CD4-positive, alpha-beta T cell (primary cell): ENCODE measurements around the gene ZNF335. TPM values are rescaled to one million over a fixed set of nuclear protein-coding genes. Genes with fewer than 3 reads are reported as not detected.
A peak's percentile ranks its signal among the peaks of the same experiment; 100 is the strongest.

Source experiments
- ATAC-seq: fragments of 200-7000 bp; cut with Tn5 transposase; one replicate; pipeline ENCODE4 v1.10.0; 2022; ENCODE audit warnings: mild to moderate bottlenecking; ENCODE audit not compliant: poor library complexity
- CTCF ChIA-PET: fragments of 350-600 bp; sonication (Branson Sonifier 250); formaldehyde crosslinking; loops from one replicate; lab custom pipeline; 2021; ENCODE audit warnings: antibody characterized with exemption, inconsistent platforms; lab: Charles Lee
- POLR2A ChIA-PET: fragments of 350-600 bp; sonication (Branson Sonifier 250); formaldehyde crosslinking; loops from one replicate; lab custom pipeline; 2021; ENCODE audit warnings: antibody characterized with exemption, inconsistent platforms; lab: Charles Lee
- DNase-seq, 14 experiments: peaks; one replicate each; pipeline ENCODE4 v3.0.0-alpha.2; 2013 to 2020; ENCODE audit warnings: mixed read lengths in 2 of 14
- H3K27ac ChIP-seq, 2 donors: one replicate each; pipeline versions ENCODE4 v1.5.1 to v1.7.0; 2013; ENCODE audit warnings: low read length in 2 of 2, low read depth in 1 of 2, mild to moderate bottlenecking in 1 of 2
- H3K27me3 ChIP-seq, 2 experiments: 1 replicate in 1 of 2; 2 replicates in 1 of 2; pipeline versions ENCODE4 v1.6.1 to v1.7.0; 2013; ENCODE audit warnings: low read length in 2 of 2, control low read depth in 1 of 2, mild to moderate bottlenecking in 1 of 2, moderate library complexity in 1 of 2; ENCODE audit not compliant: insufficient read depth in 2 of 2, control insufficient read depth in 1 of 2
- H3K36me3 ChIP-seq: one replicate; pipeline ENCODE4 v1.6.1; 2013; ENCODE audit warnings: low read length, control low read depth; ENCODE audit not compliant: insufficient read depth
- H3K4me1 ChIP-seq: one replicate; pipeline ENCODE4 v1.6.1; 2013; ENCODE audit warnings: low read length, control low read depth; ENCODE audit not compliant: insufficient read depth
- H3K4me3 ChIP-seq: one replicate; pipeline ENCODE4 v1.5.1; 2013; ENCODE audit warnings: mild to moderate bottlenecking, low read length, moderate library complexity
- H3K9me3 ChIP-seq, 2 experiments: 1 replicate in 1 of 2; 2 replicates in 1 of 2; pipeline versions ENCODE4 v1.6.1 to v1.7.0; 2013; ENCODE audit warnings: low read length in 2 of 2, mild to moderate bottlenecking in 2 of 2, control low read depth in 1 of 2, moderate library complexity in 1 of 2; ENCODE audit not compliant: control insufficient read depth in 1 of 2, insufficient read depth in 1 of 2
- H3K27ac Mint-ChIP-seq: one replicate; pipeline ENCODE4 v1.8.0; 2020; ENCODE audit warnings: mixed read lengths
- H3K27me3 Mint-ChIP-seq: one replicate; pipeline ENCODE4 v1.8.0; 2021; ENCODE audit warnings: mixed read lengths
- H3K36me3 Mint-ChIP-seq: one replicate; pipeline ENCODE4 v1.8.0; 2021; ENCODE audit warnings: low read depth, mixed read lengths
- H3K4me1 Mint-ChIP-seq: one replicate; pipeline ENCODE4 v1.8.0; 2021; ENCODE audit warnings: low read depth, mixed read lengths
- H3K4me3 Mint-ChIP-seq: one replicate; pipeline ENCODE4 v1.8.0; 2020; ENCODE audit warnings: mild to moderate bottlenecking, mixed read lengths
- H3K9me3 Mint-ChIP-seq: one replicate; pipeline ENCODE4 v1.8.0; 2020; ENCODE audit warnings: mixed read lengths
- intact Hi-C, 2 experiments: fragments of 100-400 bp; cut with DNase I in 1 of 2; cut with micrococcal nuclease in 1 of 2; formaldehyde crosslinking; loops; one replicate each; pipeline versions ENCODE4 v1.15.1 to v1.9.0; 2023 to 2025; cut with DNase I, micrococcal nuclease
- polyA plus RNA-seq, 2 donors: library from polyadenylated mRNA; unstranded; fragments of 120-200 nt; gene quantifications; one replicate each; pipeline ENCODE4 v1.2.1, GENCODE V29; 2013
- total RNA-seq, 174 experiments: library from RNA in 2 of 174; stranded (reverse) in 2 of 174; gene quantifications; one replicate each; pipeline ENCODE4 v1.2.3 and lab custom pipeline; 2021 to 2026
- TF ChIP-seq, protein P1 (sequence below): fragments of 200-600 bp; IDR thresholded peaks from one replicate; pipeline ENCODE4 v1.8.0; 2022; ENCODE audit warnings: antibody characterized with exemption, mild to moderate bottlenecking

The ZNF335 gene
- 10 to 100 TPM; 67.3 to 74.6 TPM for total RNA-seq
- 28.3 TPM for polyA plus RNA-seq (2013, experiment 1 of 2)
- polyA plus RNA-seq (2013, experiment 2 of 2) = 36.5 TPM
- total RNA-seq (lab: John Stamatoyannopoulos, UW) = 68.7 to 205 (median 117) reads per million in 172 experiments

DNA sequence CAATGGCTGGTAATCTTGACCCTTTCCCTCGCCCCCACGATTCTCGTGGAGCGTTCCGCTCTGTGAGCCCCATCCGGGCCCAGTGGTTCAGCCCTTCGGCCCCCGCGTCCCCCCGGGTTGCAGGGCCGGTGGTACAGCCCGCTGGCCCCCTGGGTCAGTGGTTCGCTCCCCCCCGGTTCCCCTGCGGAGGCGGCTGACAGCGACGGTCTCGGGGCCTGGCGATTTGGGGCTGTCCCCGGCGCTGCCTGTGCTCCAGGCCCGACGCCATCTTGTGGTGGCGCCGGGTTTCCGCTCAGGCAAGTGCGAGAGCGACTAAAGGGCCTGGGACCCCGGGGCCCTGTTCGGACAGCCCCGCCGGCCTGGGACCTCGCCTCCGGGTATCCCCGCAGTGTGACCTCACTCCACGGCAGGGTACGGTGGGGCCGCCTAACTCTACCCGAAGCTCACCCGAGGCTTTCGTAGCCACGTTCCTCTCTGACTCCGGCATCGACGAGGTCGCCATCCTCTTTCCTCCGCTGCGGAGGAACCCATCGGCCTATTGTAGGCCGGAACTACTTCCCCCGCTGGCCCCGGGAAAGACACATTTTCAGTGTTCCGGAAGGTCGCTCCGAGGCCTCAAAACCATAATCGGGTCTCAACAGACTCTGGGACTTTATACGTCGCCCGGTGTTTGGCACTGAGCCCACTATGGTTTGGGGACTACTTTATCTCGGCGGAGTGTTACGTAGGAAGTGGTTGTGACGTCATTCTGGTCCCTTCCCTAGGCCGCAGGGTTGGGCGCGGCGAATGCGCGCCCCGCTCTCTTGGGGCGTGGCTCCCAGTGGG is at the start of gene ZNF335:
Gene ZNF335 (minus strand): TSS at position 529 of the 825 bp plus-strand sequence. CDS start 793 bp downstream, outside the sequence.
- Histone ChIP-seq H3K27ac (peak within 1 kb of the TSS; percentile 99 to 100), H3K4me1 (peaks cover 36% of the 10 kb centered on the region), H3K36me3 (peaks cover 31% of the 10 kb centered on the region), H3K27me3 (no peaks in the 10 kb centered on the region), H3K4me3 (peak within 1 kb of the TSS; percentile 96), H3K9me3 (no peaks in the 10 kb centered on the region)
- DNase-seq (peak; percentile 86 to 97 (median 94)), ATAC-seq (peak; percentile 80)
- ChIA-PET POLR2A (interaction anchor here (0.7 to 7.4 kb wide), 19 partner anchors 11 to 435 kb away, joined by 3 to 195 read pairs (median 8); partner anchors contain the start of genes ACOT8, CTSA, DNTTIP1 and ELMO2), CTCF (interaction anchor here (0.7 to 3.9 kb wide), 4 partner anchors 15 to 82 kb away, joined by 3 to 20 read pairs (median 6); partner anchors contain the start of gene PCIF1)
- Mint-ChIP-seq H3K9me3 (no peaks in the 10 kb centered on the region), H3K36me3 (peaks cover 50% of the 10 kb centered on the region), H3K4me1 (peaks cover 28% of the 10 kb centered on the region), H3K27ac (peak within 1 kb of the TSS; percentile 100), H3K27me3 (peaks cover 4% of the 10 kb centered on the region), H3K4me3 (peak within 1 kb of the TSS; percentile 94)
- intact Hi-C loops = loop anchor here (1.0 to 10.0 kb wide), 10 partner anchors 37 to 1087 kb away; partner anchors contain the start of genes CTSA (in 2 of the 2), NCOA5 (in 2 of the 2), NEURL2 (in 2 of the 2) and DNTTIP1 (in 1 of the 2)
- TF ChIP-seq, protein P1, sequence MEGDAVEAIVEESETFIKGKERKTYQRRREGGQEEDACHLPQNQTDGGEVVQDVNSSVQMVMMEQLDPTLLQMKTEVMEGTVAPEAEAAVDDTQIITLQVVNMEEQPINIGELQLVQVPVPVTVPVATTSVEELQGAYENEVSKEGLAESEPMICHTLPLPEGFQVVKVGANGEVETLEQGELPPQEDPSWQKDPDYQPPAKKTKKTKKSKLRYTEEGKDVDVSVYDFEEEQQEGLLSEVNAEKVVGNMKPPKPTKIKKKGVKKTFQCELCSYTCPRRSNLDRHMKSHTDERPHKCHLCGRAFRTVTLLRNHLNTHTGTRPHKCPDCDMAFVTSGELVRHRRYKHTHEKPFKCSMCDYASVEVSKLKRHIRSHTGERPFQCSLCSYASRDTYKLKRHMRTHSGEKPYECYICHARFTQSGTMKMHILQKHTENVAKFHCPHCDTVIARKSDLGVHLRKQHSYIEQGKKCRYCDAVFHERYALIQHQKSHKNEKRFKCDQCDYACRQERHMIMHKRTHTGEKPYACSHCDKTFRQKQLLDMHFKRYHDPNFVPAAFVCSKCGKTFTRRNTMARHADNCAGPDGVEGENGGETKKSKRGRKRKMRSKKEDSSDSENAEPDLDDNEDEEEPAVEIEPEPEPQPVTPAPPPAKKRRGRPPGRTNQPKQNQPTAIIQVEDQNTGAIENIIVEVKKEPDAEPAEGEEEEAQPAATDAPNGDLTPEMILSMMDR = no peak

- Mint-ChIP-seq H3K4me3 (no peak overlapping the region), H3K27me3 (peaks cover 73% of the 10 kb centered on the region), H3K27ac (no peak overlapping the region), H3K4me1 (peaks cover 28% of the 10 kb centered on the region), H3K36me3 (no peaks in the 10 kb centered on the region), H3K9me3 (no peaks in the 10 kb centered on the region)
- Histone ChIP-seq H3K36me3 (no peaks in the 10 kb centered on the region), H3K27ac (no peak overlapping the region), H3K4me1 (peaks cover 25% of the 10 kb centered on the region), H3K4me3 (no peak overlapping the region), H3K27me3 (peaks cover 17 to 36% of the 10 kb centered on the region in 2 experiments), H3K9me3 (no peaks in the 10 kb centered on the region)
- ChIA-PET POLR2A (no interaction called here), CTCF (no interaction called here)
- TF ChIP-seq, protein P1 = no peak
- intact Hi-C loops = loop anchor here in 1 of 2 experiments (5.0 kb wide), 2 partner anchors 88 to 327 kb away; partner anchors contain the start of gene PCIF1
- no peak for DNase-seq
- no peak for ATAC-seq
Measured at GRCh38 chr20:46020555-46020954, 48.6 kb upstream of the ZNF335 start.

DNA sequence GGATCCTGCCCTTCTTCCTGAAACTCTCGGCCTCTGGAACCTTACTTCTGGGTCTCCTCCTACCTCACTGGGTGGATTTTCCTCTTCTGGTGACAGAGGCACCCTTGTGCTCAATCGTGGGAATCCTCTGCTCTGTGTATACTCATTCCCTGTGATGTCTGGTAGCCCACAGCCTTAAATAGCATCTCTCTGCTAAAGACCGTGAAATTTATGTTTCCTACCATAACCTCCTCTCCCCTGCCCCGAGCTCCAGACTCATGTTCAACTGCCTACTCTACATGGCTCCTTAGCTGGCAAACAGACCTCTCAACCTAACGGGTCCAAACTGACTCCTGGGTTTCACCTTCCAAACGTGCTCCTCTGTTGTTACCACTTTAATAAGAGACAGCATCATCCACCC is 46.6 kb upstream of the ZNF335 start:
- no peak for ATAC-seq
- Mint-ChIP-seq H3K27me3 (peaks cover 69% of the 10 kb centered on the region), H3K27ac (no peak overlapping the region), H3K4me3 (no peak overlapping the region), H3K4me1 (peaks cover 42% of the 10 kb centered on the region), H3K9me3 (no peaks in the 10 kb centered on the region), H3K36me3 (no peaks in the 10 kb centered on the region)
- Histone ChIP-seq H3K36me3 (no peaks in the 10 kb centered on the region), H3K4me1 (peaks cover 35% of the 10 kb centered on the region), H3K27me3 (peaks cover 15 to 16% of the 10 kb centered on the region in 2 experiments), H3K4me3 (no peak overlapping the region), H3K27ac (no peak overlapping the region), H3K9me3 (no peaks in the 10 kb centered on the region)
- ChIA-PET CTCF (no interaction called here), POLR2A (no interaction called here)
- TF ChIP-seq, protein P1 = no peak
- no peak for DNase-seq
- intact Hi-C loops = no loop called here
